DND-41 (cell line): Measurements from ENCODE around the gene PLCB4.

Experiments
- CTCF ChIP-seq: IDR thresholded peaks from 2 replicates; pipeline ENCODE4 v1.5.1; 2012; ENCODE audit warnings: borderline replicate concordance, low read length, moderate library complexity, mild to moderate bottlenecking; ENCODE audit not compliant: poor library complexity, severe bottlenecking; ENCODE audit errors: extremely low read depth
- EZH2 ChIP-seq: IDR thresholded peaks from 3 replicates; pipeline ENCODE4 v1.6.1; 2012; ENCODE audit warnings: borderline replicate concordance, low read depth, mild to moderate bottlenecking, moderate library complexity, low read length, inconsistent platforms; ENCODE audit not compliant: severe bottlenecking

- no peak for TF ChIP-seq CTCF
- no peak for TF ChIP-seq EZH2
These were observed 17.4 kb upstream of the PLCB4 start for GRCh38 chr20:9051508-9051907.
